ENCODE results near the gene DSCAML1.

The DSCAML1 gene

GRCh38 chr11:117828611-117829368 is 31.8 kb upstream of the DSCAML1 start:
- Histone ChIP-seq H3K36me3 (ENCODE audit: insufficient read depth, low read length) (no peaks in the 10 kb centered on the region), H3K4me2 (ENCODE audit: low read length) (no peak overlapping the region), H3K4me1 (ENCODE audit: insufficient read depth, low read length, severe bottlenecking) (no peaks in the 10 kb centered on the region), H4K20me1 (ENCODE audit: insufficient read depth, low read length) (no peaks in the 10 kb centered on the region), H3K27ac (ENCODE audit: low read depth, low read length, poor library complexity, severe bottlenecking) (no peak overlapping the region), H3K27me3 (ENCODE audit: insufficient read depth, low read length) (no peaks in the 10 kb centered on the region), H3K4me3 (ENCODE audit: low read depth, low read length, poor library complexity, severe bottlenecking) (no peak overlapping the region), H3F3A (ENCODE audit: insufficient read depth, low read length) (no peaks in the 10 kb centered on the region), H2AFZ (ENCODE audit: low read length) (no peak overlapping the region), H3K9me2 (ENCODE audit: low read depth, low read length) (no peaks in the 10 kb centered on the region), H3K9ac (ENCODE audit: low read length) (no peak overlapping the region), H3K79me2 (ENCODE audit: insufficient read depth, low read length) (no peaks in the 10 kb centered on the region), H3K9me3 (ENCODE audit: low read length) (no peaks in the 10 kb centered on the region)
- TF ChIP-seq EZH2 (IDR thresholded peaks at IDR 0.05; ENCODE audit: borderline replicate concordance, low read length) = no peak
- TF ChIP-seq, protein P1, sequence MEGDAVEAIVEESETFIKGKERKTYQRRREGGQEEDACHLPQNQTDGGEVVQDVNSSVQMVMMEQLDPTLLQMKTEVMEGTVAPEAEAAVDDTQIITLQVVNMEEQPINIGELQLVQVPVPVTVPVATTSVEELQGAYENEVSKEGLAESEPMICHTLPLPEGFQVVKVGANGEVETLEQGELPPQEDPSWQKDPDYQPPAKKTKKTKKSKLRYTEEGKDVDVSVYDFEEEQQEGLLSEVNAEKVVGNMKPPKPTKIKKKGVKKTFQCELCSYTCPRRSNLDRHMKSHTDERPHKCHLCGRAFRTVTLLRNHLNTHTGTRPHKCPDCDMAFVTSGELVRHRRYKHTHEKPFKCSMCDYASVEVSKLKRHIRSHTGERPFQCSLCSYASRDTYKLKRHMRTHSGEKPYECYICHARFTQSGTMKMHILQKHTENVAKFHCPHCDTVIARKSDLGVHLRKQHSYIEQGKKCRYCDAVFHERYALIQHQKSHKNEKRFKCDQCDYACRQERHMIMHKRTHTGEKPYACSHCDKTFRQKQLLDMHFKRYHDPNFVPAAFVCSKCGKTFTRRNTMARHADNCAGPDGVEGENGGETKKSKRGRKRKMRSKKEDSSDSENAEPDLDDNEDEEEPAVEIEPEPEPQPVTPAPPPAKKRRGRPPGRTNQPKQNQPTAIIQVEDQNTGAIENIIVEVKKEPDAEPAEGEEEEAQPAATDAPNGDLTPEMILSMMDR (IDR thresholded peaks at IDR 0.05; ENCODE audit: low read length) = no peak

DNA sequence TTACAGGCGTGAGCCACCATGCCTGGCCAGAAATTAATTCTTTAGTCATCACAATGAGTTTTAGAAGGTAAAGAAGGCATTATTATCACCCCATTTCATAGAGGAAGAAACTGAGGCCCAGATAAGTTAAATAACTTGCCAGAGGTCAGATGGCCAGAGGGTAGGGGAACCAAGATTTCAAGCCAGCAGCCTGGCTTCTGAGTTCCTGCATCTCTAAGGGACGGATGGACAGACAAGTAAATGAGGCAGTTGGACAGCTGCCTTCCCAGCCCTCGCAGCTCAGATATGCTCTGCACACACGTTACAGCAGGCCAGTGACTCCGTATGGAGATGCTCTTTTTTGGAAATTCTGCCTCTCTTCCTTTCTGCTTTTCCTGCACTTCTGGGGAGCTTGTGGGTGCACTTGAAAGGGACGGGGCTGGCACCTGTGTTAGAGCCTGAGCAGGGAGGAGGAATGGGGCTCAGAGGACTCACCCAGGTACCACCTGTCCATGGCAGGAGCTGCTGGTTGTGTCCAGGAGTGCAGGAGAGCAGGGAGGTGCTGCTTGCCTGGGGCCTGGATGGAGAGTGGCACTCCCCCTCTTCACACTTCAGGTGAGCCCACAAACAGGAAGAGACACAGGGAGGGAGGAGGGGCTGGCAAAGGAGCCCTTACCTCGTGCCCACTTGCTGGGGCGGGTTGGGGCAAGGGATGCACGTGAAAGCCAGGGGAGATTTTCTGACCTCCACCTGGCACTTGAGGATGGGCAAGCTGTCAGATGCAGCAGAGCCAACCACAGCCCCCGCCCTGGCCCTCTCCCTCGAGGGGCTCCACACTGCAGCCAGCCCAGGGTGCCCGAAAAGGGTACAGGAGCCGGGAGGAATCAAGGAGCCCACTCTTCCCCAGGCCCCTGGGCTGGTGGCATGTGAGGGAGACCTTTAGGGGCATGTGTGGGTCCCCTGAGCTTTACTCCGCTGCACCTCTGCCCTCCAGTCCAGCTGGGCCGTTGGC is 30.8 kb upstream of the DSCAML1 start:
- no peak overlapping the region for H2AFZ ChIP-seq (ENCODE audit: low read length)
- H3K27ac ChIP-seq (ENCODE audit: low read depth, low read length, poor library complexity, severe bottlenecking) = no peak overlapping the region
- H3K36me3 ChIP-seq (ENCODE audit: insufficient read depth, low read length) = no peaks in the 10 kb centered on the region
- no peaks in the 10 kb centered on the region for H4K20me1 ChIP-seq (ENCODE audit: insufficient read depth, low read length)
- no peaks in the 10 kb centered on the region for H3K79me2 ChIP-seq (ENCODE audit: insufficient read depth, low read length)
- H3K9ac ChIP-seq (ENCODE audit: low read length) = no peak overlapping the region
- H3K4me2 ChIP-seq (ENCODE audit: low read length) = no peak overlapping the region
- H3F3A ChIP-seq (ENCODE audit: insufficient read depth, low read length) = no peaks in the 10 kb centered on the region
- H3K4me1 ChIP-seq (ENCODE audit: insufficient read depth, low read length, severe bottlenecking) = no peaks in the 10 kb centered on the region
- no peak for TF ChIP-seq EZH2 (IDR thresholded peaks at IDR 0.05; ENCODE audit: borderline replicate concordance, low read length)
- TF ChIP-seq, protein P1 (IDR thresholded peaks at IDR 0.05; ENCODE audit: low read length) = no peak
- no peaks in the 10 kb centered on the region for H3K9me2 ChIP-seq (ENCODE audit: low read depth, low read length)
- H3K9me3 ChIP-seq (ENCODE audit: low read length) = no peaks in the 10 kb centered on the region
- no peak overlapping the region for H3K4me3 ChIP-seq (ENCODE audit: low read depth, low read length, poor library complexity, severe bottlenecking)
- H3K27me3 ChIP-seq (ENCODE audit: insufficient read depth, low read length) = no peaks in the 10 kb centered on the region

- H3F3A ChIP-seq (ENCODE audit: insufficient read depth, low read length) = no peaks in the 10 kb centered on the region
- H3K9ac ChIP-seq (ENCODE audit: low read length) = no peak overlapping the region
- TF ChIP-seq EZH2 (IDR thresholded peaks at IDR 0.05; ENCODE audit: borderline replicate concordance, low read length) = no peak
- TF ChIP-seq, protein P1 (IDR thresholded peaks at IDR 0.05; ENCODE audit: low read length) = no peak
- H3K36me3 ChIP-seq (ENCODE audit: insufficient read depth, low read length) = no peaks in the 10 kb centered on the region
- H3K9me3 ChIP-seq (ENCODE audit: low read length) = no peaks in the 10 kb centered on the region
- no peak overlapping the region for H3K27ac ChIP-seq (ENCODE audit: low read depth, low read length, poor library complexity, severe bottlenecking)
- no peaks in the 10 kb centered on the region for H3K79me2 ChIP-seq (ENCODE audit: insufficient read depth, low read length)
- H3K4me3 ChIP-seq (ENCODE audit: low read depth, low read length, poor library complexity, severe bottlenecking) = no peak overlapping the region
- no peaks in the 10 kb centered on the region for H4K20me1 ChIP-seq (ENCODE audit: insufficient read depth, low read length)
- no peaks in the 10 kb centered on the region for H3K9me2 ChIP-seq (ENCODE audit: low read depth, low read length)
- no peaks in the 10 kb centered on the region for H3K27me3 ChIP-seq (ENCODE audit: insufficient read depth, low read length)
- H2AFZ ChIP-seq (ENCODE audit: low read length) = no peak overlapping the region
- H3K4me2 ChIP-seq (ENCODE audit: low read length) = no peak overlapping the region
- H3K4me1 ChIP-seq (ENCODE audit: insufficient read depth, low read length, severe bottlenecking) = no peaks in the 10 kb centered on the region
Measured at GRCh38 chr11:117826832-117827231, 29.8 kb upstream of the DSCAML1 start.

Measured in OCI-LY1 (cell line).